Thyroid gland (tissue), 4 donors: ENCODE measurements around the gene BLTP1. TPM values are rescaled to one million over a fixed set of nuclear protein-coding genes. Genes with fewer than 3 reads are reported as not detected.
"Not testable (repeated sequence)": the region's sequence is repeated elsewhere in the genome, so short reads cannot be mapped to it uniquely, and the experiment has no call there.

Source experiments
- DNase-seq, 2 donors: peaks; one replicate each; pipeline ENCODE4 v3.0.0-alpha.2; 2019
- H3K27ac ChIP-seq, 3 donors: fragments of 200-600 bp; sonication (generic); 1 replicate in 2 of 3; 2 replicates in 1 of 3; pipeline ENCODE4 v1.5.1; 2016 to 2019; ENCODE audit warnings: mild to moderate bottlenecking in 1 of 3, moderate library complexity in 1 of 3
- H3K27me3 ChIP-seq: fragments of 200-600 bp; sonication (generic); one replicate; pipeline ENCODE4 v1.5.1; 2019
- H3K36me3 ChIP-seq, 2 donors: fragments of 200-600 bp; sonication (generic); one replicate each; pipeline ENCODE4 v1.5.1; 2016 to 2019
- H3K4me1 ChIP-seq, 2 donors: fragments of 200-600 bp; sonication (generic); one replicate each; pipeline ENCODE4 v1.5.1; 2017 to 2019
- H3K4me3 ChIP-seq, 3 donors: fragments of 200-600 bp; sonication (generic); replicated peaks in 1 of 3; 1 replicate in 2 of 3; 2 replicates in 1 of 3; pipeline ENCODE4 v1.5.1; 2016; ENCODE audit warnings: mild to moderate bottlenecking in 1 of 3
- H3K9me3 ChIP-seq: fragments of 200-600 bp; sonication (generic); one replicate; pipeline ENCODE4 v1.5.1; 2017
- CTCF ChIP-seq, 6 experiments: fragments of 200-600 bp in 3 of 6; fragments of 450-650 bp in 3 of 6; sonication (generic) in 3 of 6; IDR thresholded peaks; one replicate each; pipeline ENCODE4 v1.5.1; 2016 to 2019; ENCODE audit warnings: antibody characterized with exemption in 6 of 6, mild to moderate bottlenecking in 2 of 6, inconsistent platforms in 1 of 6, moderate library complexity in 1 of 6
- POLR2A ChIP-seq, 2 donors: fragments of 450-650 bp; IDR thresholded peaks; one replicate each; pipeline ENCODE4 v1.6.1; 2017; ENCODE audit warnings: antibody characterized with exemption in 2 of 2, mild to moderate bottlenecking in 2 of 2, moderate library complexity in 1 of 2
- WGBS, 2 donors: methylation state at CpG; one replicate each; pipeline ENCODE4 v1.1.5; 2017; 5-methylcytosine and 5-hydroxymethylcytosine counted together
- intact Hi-C: fragments of 100-400 bp; cut with DNase I; formaldehyde crosslinking; loops from one replicate; pipeline ENCODE4 v1.15.1; 2023
- total RNA-seq, 4 donors: library from RNA; depleted of rRNA; stranded (reverse); fragments of >200 nt; gene quantifications; one replicate each; pipeline ENCODE4 v1.2.3, GENCODE V29; 2016

BLTP1 gene
- total RNA-seq: 100 to 1,000 TPM; 158 to 268 (median 180) TPM

- Histone ChIP-seq H3K27ac (peak within 1 kb of the TSS; percentile 91 to 97 (median 93)), H3K4me3 (peak within 1 kb of the TSS; percentile 38 to 85 (median 59)), H3K4me1 (peaks cover 5 to 14% of the 10 kb centered on the region in 2 donors), H3K9me3 (no peaks in the 10 kb centered on the region), H3K36me3 (no peaks in the 10 kb centered on the region), H3K27me3 (no peaks in the 10 kb centered on the region)
- DNase-seq: peak; percentile 90 to 92
- TF ChIP-seq CTCF (IDR thresholded peaks at IDR 0.05) (no peak), POLR2A (IDR thresholded peaks at IDR 0.05) (peak; percentile 29 to 87)
- intact Hi-C loops: no loop called here
- 0% methylated on average over 15 to 24 of the region's 53 CpGs for WGBS, 2 donors
Observed at GRCh38 chr4:122151982-122152710, at the start of gene BLTP1. BLTP1 (plus strand) TSS chr4:122152331; CDS start chr4:122170648, 18,317 bp downstream.

GRCh38 chr4:122104184-122104583 lies 47.9 kb upstream of the BLTP1 start:
- Histone ChIP-seq H3K27me3 (no peaks in the 10 kb centered on the region), H3K4me1 (no peaks in the 10 kb centered on the region), H3K9me3 (no peaks in the 10 kb centered on the region), H3K4me3 (no peak overlapping the region), H3K27ac (no peak overlapping the region), H3K36me3 (no peaks in the 10 kb centered on the region)
- TF ChIP-seq CTCF (IDR thresholded peaks at IDR 0.05): no peak
- TF ChIP-seq POLR2A (IDR thresholded peaks at IDR 0.05): no peak
- intact Hi-C loops: no loop called here
- peak; percentile 6 to 12 for DNase-seq

GRCh38 chr4:122107680-122108079 lies 44.5 kb upstream of the BLTP1 start:
- H3K36me3 ChIP-seq: no peaks in the 10 kb centered on the region
- no peak overlapping the region for H3K4me3 ChIP-seq
- DNase-seq: no peak
- intact Hi-C loops: no loop called here
- H3K9me3 ChIP-seq: no peaks in the 10 kb centered on the region
- H3K27me3 ChIP-seq: no peaks in the 10 kb centered on the region
- no peaks in the 10 kb centered on the region for H3K4me1 ChIP-seq
- no peak overlapping the region for H3K27ac ChIP-seq
- 83% methylated on average over 2 of the region's 2 CpGs for WGBS, 2 donors
- TF ChIP-seq POLR2A (IDR thresholded peaks at IDR 0.05): no peak
- no peak for TF ChIP-seq CTCF (IDR thresholded peaks at IDR 0.05)

GRCh38 chr4:122110304-122110703 lies 41.8 kb upstream of the BLTP1 start:
- H3K36me3 ChIP-seq, H3K27me3 ChIP-seq, intact Hi-C loops, H3K27ac ChIP-seq, H3K9me3 ChIP-seq, H3K4me1 ChIP-seq, H3K4me3 ChIP-seq, DNase-seq: not testable (repeated sequence)
- WGBS, 2 donors: 82 to 88% methylated on average over 14 of the region's 14 CpGs

DNA sequence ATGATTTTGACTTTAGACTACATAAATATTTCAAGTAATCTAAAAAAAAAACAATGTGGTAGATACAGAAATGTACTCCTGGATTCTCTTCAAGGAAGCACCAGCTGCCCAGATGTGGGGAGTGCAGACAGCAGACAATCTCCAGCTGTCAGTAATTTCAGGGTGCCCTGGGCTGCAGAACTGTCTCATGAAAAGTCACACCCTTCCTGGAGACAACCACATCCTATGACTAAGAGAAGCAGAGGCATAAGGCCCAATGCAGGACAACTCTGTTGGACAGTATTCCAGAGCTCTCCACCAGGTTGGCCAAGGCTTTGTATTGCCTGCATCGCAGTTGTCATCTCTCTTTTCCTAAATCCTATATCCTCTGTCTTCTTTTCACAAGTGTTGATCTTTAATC lies 34.4 kb upstream of the BLTP1 start:
- no peaks in the 10 kb centered on the region for H3K9me3 ChIP-seq
- H3K27ac ChIP-seq: no peak overlapping the region
- H3K4me3 ChIP-seq: no peak overlapping the region
- H3K4me1 ChIP-seq: no peaks in the 10 kb centered on the region
- TF ChIP-seq POLR2A (IDR thresholded peaks at IDR 0.05) (no peak), CTCF (IDR thresholded peaks at IDR 0.05) (no peak)
- H3K27me3 ChIP-seq: no peaks in the 10 kb centered on the region
- WGBS, 2 donors: 92 to 100% methylated on average over 1 of the region's 1 CpG
- intact Hi-C loops: no loop called here
- no peaks in the 10 kb centered on the region for H3K36me3 ChIP-seq
- no peak for DNase-seq
